ENCODE results near the gene SMARCAL1. TPM values are rescaled to one million over a fixed set of nuclear protein-coding genes. Genes with fewer than 3 reads are reported as not detected.

The SMARCAL1 gene
- total and polyA plus RNA-seq, 2 of the 13 experiments (the other 11 are each of a cell fraction or from before 2014, with no cell fraction given), result 12.7 to 21.3 TPM

DNA sequence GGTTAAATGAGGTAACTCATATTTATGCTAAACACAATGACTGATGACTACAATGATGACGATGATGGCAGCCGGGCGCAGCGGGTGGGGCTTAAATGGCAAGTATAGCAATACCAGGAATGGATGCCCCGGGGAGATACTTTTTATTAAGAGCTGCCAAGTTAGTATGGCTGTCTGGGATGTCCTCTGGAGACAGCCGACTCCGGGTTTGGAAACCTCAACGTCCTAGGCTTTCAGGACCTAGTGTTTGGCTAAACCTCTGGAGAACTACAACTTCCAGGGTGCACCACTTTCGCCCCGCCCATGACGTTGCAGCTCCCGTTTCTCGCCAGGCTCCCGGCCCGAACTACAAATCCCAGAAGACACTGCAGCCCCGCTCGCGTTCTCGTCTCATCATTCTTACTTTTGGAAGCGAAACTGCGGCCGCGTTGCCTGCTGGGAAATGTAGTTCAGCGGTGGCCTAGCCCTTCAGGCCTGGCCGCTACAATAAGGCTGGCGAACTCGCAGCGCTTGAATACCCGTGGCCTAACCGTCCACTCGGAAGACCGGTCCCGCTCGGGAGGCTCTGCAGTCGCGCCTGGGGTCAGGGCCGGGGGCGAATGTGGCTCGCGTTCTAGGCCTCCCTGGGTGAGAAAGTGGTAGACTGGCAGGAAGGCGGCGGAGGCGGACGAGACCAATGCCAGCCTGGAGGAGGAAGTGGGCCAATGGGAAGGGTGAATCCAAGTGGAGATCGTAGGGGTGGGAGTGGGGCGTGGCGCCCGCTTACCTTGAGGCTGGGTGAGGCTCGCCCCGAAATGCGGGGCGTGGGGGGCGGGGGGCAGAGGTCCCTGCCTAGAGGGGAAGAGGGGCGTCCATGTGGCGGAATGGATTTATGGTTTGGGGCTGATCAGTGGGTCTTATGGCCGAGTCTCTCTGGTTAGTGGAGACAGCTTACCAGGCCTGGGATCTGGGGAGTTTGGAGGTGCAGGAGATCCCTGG lies at the start of gene SMARCAL1 (continued):
- TF ChIP-seq SP4 (CRISPR knock-in tag; IDR thresholded peaks at IDR 0.05) (peak; percentile 89), SATB2 (CRISPR knock-in tag; IDR thresholded peaks at IDR 0.05) (0 out of 2 replicates have a peak, but pooled peaks have one; percentile 52), CBX5 (CRISPR knock-in tag; IDR thresholded peaks at IDR 0.05; ENCODE audit: borderline replicate concordance) (peak; percentile 42; the same call in 1 of the 2 replicates), HOXD1 (CRISPR knock-in tag; IDR thresholded peaks at IDR 0.05) (0 out of 2 replicates have a peak, but pooled peaks have one; percentile 57), EEA1 (CRISPR knock-in tag; IDR thresholded peaks at IDR 0.05; ENCODE audit: borderline replicate concordance) (peak; percentile 87; the same call in 1 of the 2 replicates), MYNN (CRISPR knock-in tag; IDR thresholded peaks at IDR 0.05; ENCODE audit: low read depth) (no peak), ZBTB7B (CRISPR knock-in tag; IDR thresholded peaks at IDR 0.05) (0 out of 2 replicates have a peak, but pooled peaks have one; percentile 43), MXD4 (CRISPR knock-in tag; IDR thresholded peaks at IDR 0.05) (no peak), LCORL (IDR thresholded peaks at IDR 0.05) (no peak), LCORL (CRISPR knock-in tag; IDR thresholded peaks at IDR 0.05) (peak; percentile 80), GABPB1 (CRISPR knock-in tag; IDR thresholded peaks at IDR 0.05) (peak; percentile 93), HHEX (CRISPR knock-in tag; IDR thresholded peaks at IDR 0.05) (peak; percentile 56; the same call in 1 of the 2 replicates), NR2C2 (CRISPR knock-in tag; IDR thresholded peaks at IDR 0.05; ENCODE audit: borderline replicate concordance) (peak; percentile 87)
- TF ChIP-seq, protein P1, sequence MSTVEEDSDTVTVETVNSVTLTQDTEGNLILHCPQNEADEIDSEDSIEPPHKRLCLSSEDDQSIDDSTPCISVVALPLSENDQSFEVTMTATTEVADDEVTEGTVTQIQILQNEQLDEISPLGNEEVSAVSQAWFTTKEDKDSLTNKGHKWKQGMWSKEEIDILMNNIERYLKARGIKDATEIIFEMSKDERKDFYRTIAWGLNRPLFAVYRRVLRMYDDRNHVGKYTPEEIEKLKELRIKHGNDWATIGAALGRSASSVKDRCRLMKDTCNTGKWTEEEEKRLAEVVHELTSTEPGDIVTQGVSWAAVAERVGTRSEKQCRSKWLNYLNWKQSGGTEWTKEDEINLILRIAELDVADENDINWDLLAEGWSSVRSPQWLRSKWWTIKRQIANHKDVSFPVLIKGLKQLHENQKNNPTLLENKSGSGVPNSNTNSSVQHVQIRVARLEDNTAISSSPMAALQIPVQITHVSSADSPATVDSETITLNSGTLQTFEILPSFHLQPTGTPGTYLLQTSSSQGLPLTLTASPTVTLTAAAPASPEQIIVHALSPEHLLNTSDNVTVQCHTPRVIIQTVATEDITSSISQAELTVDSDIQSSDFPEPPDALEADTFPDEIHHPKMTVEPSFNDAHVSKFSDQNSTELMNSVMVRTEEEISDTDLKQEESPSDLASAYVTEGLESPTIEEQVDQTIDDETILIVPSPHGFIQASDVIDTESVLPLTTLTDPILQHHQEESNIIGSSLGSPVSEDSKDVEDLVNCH (CRISPR knock-in tag; IDR thresholded peaks at IDR 0.05), result no peak
- TF ChIP-seq, protein P2, sequence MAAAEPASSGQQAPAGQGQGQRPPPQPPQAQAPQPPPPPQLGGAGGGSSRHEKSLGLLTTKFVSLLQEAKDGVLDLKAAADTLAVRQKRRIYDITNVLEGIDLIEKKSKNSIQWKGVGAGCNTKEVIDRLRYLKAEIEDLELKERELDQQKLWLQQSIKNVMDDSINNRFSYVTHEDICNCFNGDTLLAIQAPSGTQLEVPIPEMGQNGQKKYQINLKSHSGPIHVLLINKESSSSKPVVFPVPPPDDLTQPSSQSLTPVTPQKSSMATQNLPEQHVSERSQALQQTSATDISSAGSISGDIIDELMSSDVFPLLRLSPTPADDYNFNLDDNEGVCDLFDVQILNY (CRISPR knock-in tag; conservative IDR thresholded peaks at IDR 0.05), result no peak
- TF ChIP-seq, protein P3, sequence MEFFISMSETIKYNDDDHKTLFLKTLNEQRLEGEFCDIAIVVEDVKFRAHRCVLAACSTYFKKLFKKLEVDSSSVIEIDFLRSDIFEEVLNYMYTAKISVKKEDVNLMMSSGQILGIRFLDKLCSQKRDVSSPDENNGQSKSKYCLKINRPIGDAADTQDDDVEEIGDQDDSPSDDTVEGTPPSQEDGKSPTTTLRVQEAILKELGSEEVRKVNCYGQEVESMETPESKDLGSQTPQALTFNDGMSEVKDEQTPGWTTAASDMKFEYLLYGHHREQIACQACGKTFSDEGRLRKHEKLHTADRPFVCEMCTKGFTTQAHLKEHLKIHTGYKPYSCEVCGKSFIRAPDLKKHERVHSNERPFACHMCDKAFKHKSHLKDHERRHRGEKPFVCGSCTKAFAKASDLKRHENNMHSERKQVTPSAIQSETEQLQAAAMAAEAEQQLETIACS (CRISPR knock-in tag; IDR thresholded peaks at IDR 0.05), result no peak; the same call in 1 of the 2 replicates
- TF ChIP-seq, protein P4, sequence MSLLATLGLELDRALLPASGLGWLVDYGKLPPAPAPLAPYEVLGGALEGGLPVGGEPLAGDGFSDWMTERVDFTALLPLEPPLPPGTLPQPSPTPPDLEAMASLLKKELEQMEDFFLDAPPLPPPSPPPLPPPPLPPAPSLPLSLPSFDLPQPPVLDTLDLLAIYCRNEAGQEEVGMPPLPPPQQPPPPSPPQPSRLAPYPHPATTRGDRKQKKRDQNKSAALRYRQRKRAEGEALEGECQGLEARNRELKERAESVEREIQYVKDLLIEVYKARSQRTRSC (CRISPR knock-in tag; IDR thresholded peaks at IDR 0.05; ENCODE audit: low read depth), result 0 out of 2 replicates have a peak, but pooled peaks have one; percentile 41
- TF ChIP-seq, protein P5, sequence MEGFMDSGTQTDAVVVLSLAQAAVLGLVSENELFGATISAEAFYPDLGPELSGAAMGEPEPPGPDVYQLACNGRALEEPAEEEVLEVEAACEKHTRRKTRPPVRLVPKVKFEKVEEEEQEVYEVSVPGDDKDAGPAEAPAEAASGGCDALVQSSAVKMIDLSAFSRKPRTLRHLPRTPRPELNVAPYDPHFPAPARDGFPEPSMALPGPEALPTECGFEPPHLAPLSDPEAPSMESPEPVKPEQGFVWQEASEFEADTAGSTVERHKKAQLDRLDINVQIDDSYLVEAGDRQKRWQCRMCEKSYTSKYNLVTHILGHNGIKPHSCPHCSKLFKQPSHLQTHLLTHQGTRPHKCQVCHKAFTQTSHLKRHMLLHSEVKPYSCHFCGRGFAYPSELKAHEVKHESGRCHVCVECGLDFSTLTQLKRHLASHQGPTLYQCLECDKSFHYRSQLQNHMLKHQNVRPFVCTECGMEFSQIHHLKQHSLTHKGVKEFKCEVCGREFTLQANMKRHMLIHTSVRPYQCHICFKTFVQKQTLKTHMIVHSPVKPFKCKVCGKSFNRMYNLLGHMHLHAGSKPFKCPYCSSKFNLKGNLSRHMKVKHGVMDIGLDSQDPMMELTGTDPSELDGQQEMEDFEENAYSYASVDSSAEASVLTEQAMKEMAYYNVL (CRISPR knock-in tag; IDR thresholded peaks at IDR 0.05; ENCODE audit: borderline replicate concordance), result peak; percentile 75
